Liver (tissue), 3 donors: ENCODE data around the gene MCMBP.
"Not testable (repeated sequence)": the region's sequence is repeated elsewhere in the genome, so short reads cannot be mapped to it uniquely, and the experiment has no call there.

Experiments
- CTCF ChIP-seq: fragments of 150-350 bp; IDR thresholded peaks from 2 replicates; pipeline ENCODE4 v1.5.1; 2017; ENCODE audit warnings: improper control_type of control experiment, low read depth, low read length; ENCODE audit not compliant: missing input control
- EGR1 ChIP-seq, 2 donors: IDR thresholded peaks; 2 replicates each; pipeline ENCODE4 v1.6.1; 2016 to 2018; ENCODE audit warnings: antibody characterized with exemption in 2 of 2, low read depth in 2 of 2
- GABPA ChIP-seq, 2 donors: IDR thresholded peaks in 1 of 2; conservative IDR thresholded peaks in 1 of 2; 2 replicates each; pipeline ENCODE4 v1.6.1; 2016; ENCODE audit warnings: antibody characterized with exemption in 2 of 2, mild to moderate bottlenecking in 1 of 2, moderate library complexity in 1 of 2
- HNF4G ChIP-seq: IDR thresholded peaks from 2 replicates; pipeline ENCODE4 v1.6.1; 2016; ENCODE audit warnings: antibody characterized with exemption
- JUND ChIP-seq, 2 donors: IDR thresholded peaks; 2 replicates each; pipeline ENCODE4 v1.6.1; 2016; ENCODE audit warnings: antibody characterized with exemption in 2 of 2
- MAX ChIP-seq: IDR thresholded peaks from 2 replicates; pipeline ENCODE4 v1.6.1; 2016; ENCODE audit warnings: antibody characterized with exemption
- RAD21 ChIP-seq, 2 donors: IDR thresholded peaks; 2 replicates each; pipeline ENCODE4 v1.6.1; 2016; ENCODE audit warnings: antibody characterized with exemption in 2 of 2, mild to moderate bottlenecking in 2 of 2
- REST ChIP-seq: IDR thresholded peaks from 2 replicates; pipeline ENCODE4 v1.6.1; 2016; ENCODE audit warnings: antibody characterized with exemption, mild to moderate bottlenecking
- SP1 ChIP-seq: IDR thresholded peaks from 2 replicates; pipeline ENCODE4 v1.6.1; 2018; ENCODE audit warnings: antibody characterized with exemption, mild to moderate bottlenecking
- TAF1 ChIP-seq: conservative IDR thresholded peaks from 2 replicates; pipeline ENCODE4 v1.6.1; 2016; ENCODE audit warnings: antibody characterized with exemption, mild to moderate bottlenecking
- YY1 ChIP-seq: IDR thresholded peaks from 2 replicates; pipeline ENCODE4 v1.6.1; 2016; ENCODE audit warnings: antibody characterized with exemption, mild to moderate bottlenecking
- ZBTB33 ChIP-seq: IDR thresholded peaks from 2 replicates; pipeline ENCODE4 v1.6.1; 2016; ENCODE audit warnings: antibody characterized with exemption
- donor health status: healthy.
- donor health status: healthy.

GRCh38 chr10:119795101-119795500 is 77.5 kb downstream of the MCMBP start:
- TF ChIP-seq CTCF; ZBTB33; SP1; GABPA (IDR thresholded peaks at IDR 0.05 in 1 of 2, conservative IDR thresholded peaks at IDR 0.05 in 1 of 2); RAD21 (IDR thresholded peaks at IDR 0.05); EGR1 (IDR thresholded peaks at IDR 0.05; ENCODE audit: low read depth in 2 of 2); HNF4G; YY1; MAX; REST; JUND (IDR thresholded peaks at IDR 0.05); TAF1: not testable (repeated sequence)
